Measurements from ENCODE around the gene ZNF350.

DNA sequence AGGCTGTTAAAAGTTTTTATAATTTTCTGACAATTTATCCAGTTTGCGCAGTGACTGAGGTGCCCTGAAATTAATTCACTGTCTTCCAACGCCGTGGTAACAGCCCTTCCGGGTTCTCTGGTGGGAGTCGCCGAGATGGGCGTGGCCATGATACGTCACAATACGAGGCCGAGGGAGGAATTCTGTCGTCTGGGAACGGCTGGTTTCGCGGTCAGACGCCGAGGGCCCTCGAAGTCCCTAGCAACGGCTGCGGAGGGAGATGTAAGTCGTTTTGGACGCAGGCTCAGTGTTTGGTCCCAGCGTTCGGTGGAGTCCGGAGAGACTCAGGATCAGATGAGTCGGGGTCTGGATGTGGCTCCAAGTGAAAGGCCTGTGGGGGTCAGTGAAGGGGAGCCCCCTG is 37.7 kb downstream of the ZNF350 start:
- TF ChIP-seq, protein P1, sequence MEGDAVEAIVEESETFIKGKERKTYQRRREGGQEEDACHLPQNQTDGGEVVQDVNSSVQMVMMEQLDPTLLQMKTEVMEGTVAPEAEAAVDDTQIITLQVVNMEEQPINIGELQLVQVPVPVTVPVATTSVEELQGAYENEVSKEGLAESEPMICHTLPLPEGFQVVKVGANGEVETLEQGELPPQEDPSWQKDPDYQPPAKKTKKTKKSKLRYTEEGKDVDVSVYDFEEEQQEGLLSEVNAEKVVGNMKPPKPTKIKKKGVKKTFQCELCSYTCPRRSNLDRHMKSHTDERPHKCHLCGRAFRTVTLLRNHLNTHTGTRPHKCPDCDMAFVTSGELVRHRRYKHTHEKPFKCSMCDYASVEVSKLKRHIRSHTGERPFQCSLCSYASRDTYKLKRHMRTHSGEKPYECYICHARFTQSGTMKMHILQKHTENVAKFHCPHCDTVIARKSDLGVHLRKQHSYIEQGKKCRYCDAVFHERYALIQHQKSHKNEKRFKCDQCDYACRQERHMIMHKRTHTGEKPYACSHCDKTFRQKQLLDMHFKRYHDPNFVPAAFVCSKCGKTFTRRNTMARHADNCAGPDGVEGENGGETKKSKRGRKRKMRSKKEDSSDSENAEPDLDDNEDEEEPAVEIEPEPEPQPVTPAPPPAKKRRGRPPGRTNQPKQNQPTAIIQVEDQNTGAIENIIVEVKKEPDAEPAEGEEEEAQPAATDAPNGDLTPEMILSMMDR (IDR thresholded peaks at IDR 0.05), result no peak
- TF ChIP-seq POLR2A (IDR thresholded peaks at IDR 0.05), result no peak
